ENCODE results near the gene CAPRIN1.

- no peak for TF ChIP-seq POLR2AphosphoS5 (IDR thresholded peaks at IDR 0.05; ENCODE audit: low read depth)
- no peak for TF ChIP-seq CTCF (IDR thresholded peaks at IDR 0.05; ENCODE audit: insufficient read depth, low read length)
- no peak for TF ChIP-seq REST (IDR thresholded peaks at IDR 0.05; ENCODE audit: insufficient replicate concordance, low read depth)
- TF ChIP-seq GABPA (IDR thresholded peaks at IDR 0.05; ENCODE audit: low read depth), result no peak
Measured at GRCh38 chr11:34114471-34114870, 62.9 kb downstream of the CAPRIN1 start.

All from HL-60 (cell line).